Subcutaneous adipose tissue (tissue), 4 donors: ENCODE data around the gene SALL4. TPM values are rescaled to one million over a fixed set of nuclear protein-coding genes. Genes with fewer than 3 reads are reported as not detected.

ENCODE experiments used
- total RNA-seq, 4 donors: library from RNA; depleted of rRNA; stranded (reverse); fragments of >200 nt; gene quantifications; one replicate each; pipeline ENCODE4 v1.1.0, GENCODE V29; 2016
- TF ChIP-seq, protein P1 (sequence below): fragments of 450-650 bp; IDR thresholded peaks from one replicate; pipeline ENCODE4 v1.5.1; 2016; ENCODE audit warnings: low read depth, mild to moderate bottlenecking, control low read depth, antibody characterized with exemption, moderate library complexity

SALL4 gene
- total RNA-seq, 4 donors from 2014 or later = 0.22 to 0.75 (median 0.33) TPM

DNA sequence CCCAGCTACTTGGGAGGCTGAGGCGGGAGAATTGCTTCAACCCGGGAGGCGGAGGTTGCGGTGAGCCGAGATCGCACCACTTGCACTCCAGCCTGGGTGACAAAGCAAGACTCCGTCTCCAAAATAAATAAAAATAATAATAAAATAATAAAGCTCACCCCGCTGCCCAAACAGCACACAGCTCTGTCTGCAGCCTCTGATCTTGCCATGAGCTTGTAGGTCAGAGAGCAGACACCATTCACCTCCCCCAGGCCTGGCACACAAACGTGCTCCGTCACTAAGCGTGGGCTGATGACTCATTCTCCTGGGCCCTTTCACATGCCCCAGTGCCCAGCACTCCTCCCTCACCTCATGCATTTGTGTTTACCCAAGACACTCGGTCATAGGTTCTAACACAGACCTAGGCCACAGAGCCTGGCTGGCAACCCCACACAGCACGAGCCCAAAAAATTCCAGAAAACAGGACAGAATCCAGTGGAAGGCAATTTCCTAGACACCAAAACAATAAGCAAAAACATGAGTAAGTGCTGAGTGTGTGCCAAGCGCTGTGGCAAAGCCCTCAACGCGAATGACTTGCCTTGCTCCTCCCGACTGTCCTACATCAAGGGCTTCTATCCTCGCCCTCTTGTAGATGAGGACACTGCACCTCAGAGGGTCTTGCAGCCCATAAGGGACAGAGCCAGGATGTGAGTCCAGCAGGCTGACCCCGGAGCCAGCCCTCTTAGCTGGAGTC lies 52.1 kb downstream of the SALL4 start:
- TF ChIP-seq, protein P1, sequence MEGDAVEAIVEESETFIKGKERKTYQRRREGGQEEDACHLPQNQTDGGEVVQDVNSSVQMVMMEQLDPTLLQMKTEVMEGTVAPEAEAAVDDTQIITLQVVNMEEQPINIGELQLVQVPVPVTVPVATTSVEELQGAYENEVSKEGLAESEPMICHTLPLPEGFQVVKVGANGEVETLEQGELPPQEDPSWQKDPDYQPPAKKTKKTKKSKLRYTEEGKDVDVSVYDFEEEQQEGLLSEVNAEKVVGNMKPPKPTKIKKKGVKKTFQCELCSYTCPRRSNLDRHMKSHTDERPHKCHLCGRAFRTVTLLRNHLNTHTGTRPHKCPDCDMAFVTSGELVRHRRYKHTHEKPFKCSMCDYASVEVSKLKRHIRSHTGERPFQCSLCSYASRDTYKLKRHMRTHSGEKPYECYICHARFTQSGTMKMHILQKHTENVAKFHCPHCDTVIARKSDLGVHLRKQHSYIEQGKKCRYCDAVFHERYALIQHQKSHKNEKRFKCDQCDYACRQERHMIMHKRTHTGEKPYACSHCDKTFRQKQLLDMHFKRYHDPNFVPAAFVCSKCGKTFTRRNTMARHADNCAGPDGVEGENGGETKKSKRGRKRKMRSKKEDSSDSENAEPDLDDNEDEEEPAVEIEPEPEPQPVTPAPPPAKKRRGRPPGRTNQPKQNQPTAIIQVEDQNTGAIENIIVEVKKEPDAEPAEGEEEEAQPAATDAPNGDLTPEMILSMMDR = no peak

- TF ChIP-seq, protein P1 = no peak
Measured at GRCh38 chr20:51749674-51750036, 52.7 kb downstream of the SALL4 start.

GRCh38 chr20:51747182-51747911 lies 55.0 kb downstream of the SALL4 start:
- TF ChIP-seq, protein P1 = no peak

DNA sequence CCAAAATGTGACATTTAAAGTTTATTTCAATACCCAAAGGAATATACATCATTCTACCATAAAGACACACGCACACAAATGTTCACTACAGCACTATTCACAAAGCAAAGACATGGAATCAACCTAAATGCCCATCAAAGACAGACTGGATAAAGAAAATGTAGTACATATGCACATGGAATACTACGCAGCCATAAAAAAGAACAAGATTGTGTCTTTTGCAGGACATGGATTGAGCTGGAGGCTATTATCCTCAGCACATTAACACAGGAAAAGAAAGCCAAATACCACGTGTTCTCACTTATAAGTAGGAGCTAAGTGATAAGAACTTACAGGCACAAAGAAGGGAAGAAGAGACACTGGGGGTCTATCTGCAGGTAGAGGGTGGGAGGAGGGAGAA lies 56.5 kb downstream of the SALL4 start:
- TF ChIP-seq, protein P1 = no peak

DNA sequence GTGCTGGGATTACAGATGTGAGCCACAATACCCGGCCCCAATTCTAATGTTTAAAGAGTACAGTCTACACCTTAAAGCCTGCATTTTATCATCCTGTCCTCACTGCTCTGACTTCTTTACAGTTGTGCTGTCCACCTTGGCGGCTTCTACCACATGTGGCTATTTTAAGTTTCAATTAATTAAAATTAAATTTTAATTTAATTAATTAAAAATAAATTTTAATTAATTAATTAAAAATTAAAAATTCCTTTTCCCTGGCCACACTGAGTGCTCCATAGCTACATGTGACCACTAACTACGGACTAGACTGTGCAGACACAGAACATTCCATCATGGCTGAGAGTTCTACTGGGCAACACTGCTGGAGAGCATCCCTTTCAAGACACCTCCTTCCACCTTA lies 61.5 kb downstream of the SALL4 start:
- TF ChIP-seq, protein P1 = no peak

DNA sequence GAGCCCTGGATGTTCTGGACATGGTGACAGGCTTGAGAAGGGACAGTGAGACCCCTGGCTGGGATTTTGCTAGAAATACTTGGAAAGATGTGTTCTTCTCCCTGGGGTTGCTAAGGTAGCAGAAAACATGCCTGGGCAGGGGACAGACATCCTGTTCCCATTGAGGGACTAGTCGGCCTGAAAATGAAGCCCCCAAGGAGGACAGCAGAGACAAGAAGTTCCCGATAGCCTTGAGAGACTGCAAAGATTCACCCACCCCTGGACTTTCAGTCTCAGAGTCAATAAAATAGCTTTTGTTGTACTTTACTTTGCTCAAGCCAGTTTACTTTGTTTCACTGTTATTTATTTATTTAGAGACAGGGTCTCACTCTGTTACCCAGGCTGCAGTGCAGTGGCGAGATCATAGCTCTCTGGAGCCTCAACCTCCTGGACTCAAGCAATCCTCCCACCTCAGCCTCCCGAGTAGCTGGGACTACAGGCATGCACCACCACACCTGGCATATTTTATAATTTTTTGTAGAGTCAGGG lies 62.5 kb downstream of the SALL4 start:
- TF ChIP-seq, protein P1 = no peak

DNA sequence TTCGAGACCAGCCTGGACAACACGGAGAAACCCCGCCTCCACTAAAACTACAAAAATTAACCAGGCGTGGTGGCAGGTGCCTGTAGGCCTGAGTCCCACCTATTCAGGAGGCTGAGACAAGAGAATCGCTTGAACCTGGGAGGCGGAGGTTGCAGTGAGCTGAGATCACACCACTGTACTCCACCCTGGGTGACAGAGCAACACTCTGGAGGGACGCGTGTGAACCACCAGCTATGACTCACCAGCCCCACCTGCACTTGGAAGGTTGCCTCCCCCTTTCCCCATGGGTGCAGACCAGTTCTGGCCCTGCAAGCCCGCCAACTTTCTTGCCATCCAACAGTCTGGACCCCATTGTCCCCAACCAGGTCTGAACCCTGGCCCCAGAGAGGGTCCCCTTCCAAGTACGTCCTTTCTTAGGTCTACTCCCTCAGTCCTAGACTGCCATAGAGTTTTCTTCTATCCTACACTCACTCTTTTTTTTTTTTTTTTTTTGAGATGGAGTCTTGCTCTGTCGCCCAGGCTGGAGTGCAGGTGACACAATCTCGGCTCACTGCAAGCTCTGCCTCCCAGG lies 63.4 kb downstream of the SALL4 start:
- TF ChIP-seq, protein P1 = no peak
